H9 (cell line): ENCODE measurements around the gene NDUFV2. TPM values are rescaled to one million over a fixed set of nuclear protein-coding genes. Genes with fewer than 3 reads are reported as not detected.
A peak's percentile ranks its signal among the peaks of the same experiment; 100 is the strongest.

Experiments used
- DNase-seq: peaks from one replicate; pipeline ENCODE4 v3.0.0-alpha.2; 2017
- H2AFZ ChIP-seq: one replicate; pipeline ENCODE4 v1.6.1; 2013; ENCODE audit warnings: mild to moderate bottlenecking, low read length, control low read depth, moderate library complexity
- H2AK5ac ChIP-seq: 2 replicates; pipeline ENCODE4 v1.6.1; 2013; ENCODE audit warnings: low read length, control low read depth, mixed read lengths; ENCODE audit not compliant: insufficient read length
- H2BK120ac ChIP-seq: one replicate; pipeline ENCODE4 v1.6.1; 2013; ENCODE audit warnings: low read depth, mild to moderate bottlenecking, low read length, control low read depth, inconsistent platforms; ENCODE audit not compliant: poor library complexity, severe bottlenecking
- H2BK12ac ChIP-seq: 2 replicates; pipeline ENCODE4 v1.6.1; 2013; ENCODE audit warnings: low read length, control low read depth, mixed read lengths, low read depth; ENCODE audit not compliant: insufficient read length
- H2BK15ac ChIP-seq: 2 replicates; pipeline ENCODE4 v1.6.1; 2013; ENCODE audit warnings: low read depth, low read length, control low read depth
- H2BK20ac ChIP-seq: one replicate; pipeline ENCODE4 v1.6.1; 2013; ENCODE audit warnings: low read depth, mild to moderate bottlenecking, low read length, control low read depth, inconsistent platforms; ENCODE audit not compliant: poor library complexity, severe bottlenecking
- H2BK5ac ChIP-seq: 2 replicates; pipeline ENCODE4 v1.6.1; 2013; ENCODE audit warnings: low read length, control low read depth, mixed read lengths; ENCODE audit not compliant: insufficient read length
- H3K14ac ChIP-seq: 2 replicates; pipeline ENCODE4 v1.6.1; 2013; ENCODE audit warnings: low read length, control low read depth; ENCODE audit not compliant: insufficient read depth
- H3K18ac ChIP-seq: 2 replicates; pipeline ENCODE4 v1.6.1; 2013; ENCODE audit warnings: low read depth, mild to moderate bottlenecking, mixed read lengths, low read length, control low read depth; ENCODE audit not compliant: insufficient read length
- H3K23ac ChIP-seq: 2 replicates; pipeline ENCODE4 v1.6.1; 2013; ENCODE audit warnings: low read length, control low read depth, mixed read lengths, low read depth; ENCODE audit not compliant: insufficient read length
- H3K23me2 ChIP-seq: 2 replicates; pipeline ENCODE4 v1.6.1; 2013; ENCODE audit warnings: low read depth, mild to moderate bottlenecking, mixed read lengths, low read length, control low read depth; ENCODE audit not compliant: insufficient read length, poor library complexity, severe bottlenecking
- H3K27ac ChIP-seq: 2 replicates; pipeline ENCODE4 v1.5.1; 2013; ENCODE audit warnings: low read length, control low read depth, mixed read lengths, low read depth; ENCODE audit not compliant: insufficient read length
- H3K27me3 ChIP-seq: 2 replicates; pipeline ENCODE4 v1.6.1; 2013; ENCODE audit warnings: low read length, control low read depth, inconsistent platforms; ENCODE audit not compliant: insufficient read depth
- H3K4ac ChIP-seq: 2 replicates; pipeline ENCODE4 v1.6.1; 2013; ENCODE audit warnings: low read depth, mild to moderate bottlenecking, control low read depth, inconsistent platforms, low read length, moderate library complexity
- H3K4me1 ChIP-seq: 2 replicates; pipeline ENCODE4 v1.6.1; 2013; ENCODE audit warnings: low read length, control low read depth, inconsistent platforms; ENCODE audit not compliant: insufficient read depth
- H3K4me2 ChIP-seq: 2 replicates; pipeline ENCODE4 v1.6.1; 2013; ENCODE audit warnings: low read length, control low read depth, mixed read lengths; ENCODE audit not compliant: insufficient read length, insufficient read depth
- H3K56ac ChIP-seq: 2 replicates; pipeline ENCODE4 v1.6.1; 2013; ENCODE audit warnings: low read depth, mild to moderate bottlenecking, mixed read lengths, low read length, control low read depth; ENCODE audit not compliant: insufficient read length
- H3K79me1 ChIP-seq: 2 replicates; pipeline ENCODE4 v1.6.1; 2013; ENCODE audit warnings: low read depth, mild to moderate bottlenecking, moderate library complexity, low read length, control low read depth, inconsistent platforms; ENCODE audit not compliant: insufficient read depth, poor library complexity, severe bottlenecking
- H3K79me2 ChIP-seq: 2 replicates; pipeline ENCODE4 v1.6.1; 2013; ENCODE audit warnings: low read length, control low read depth, inconsistent platforms; ENCODE audit not compliant: insufficient read depth
- H3K9ac ChIP-seq: 2 replicates; pipeline ENCODE4 v1.6.1; 2013; ENCODE audit warnings: low read length, control low read depth, mixed read lengths; ENCODE audit not compliant: insufficient read length; ENCODE audit errors: extremely low read depth
- H3K9me3 ChIP-seq: one replicate; pipeline ENCODE4 v1.6.1; 2013; ENCODE audit warnings: low read depth, low read length, inconsistent platforms; ENCODE audit not compliant: control insufficient read depth
- H3T11ph ChIP-seq: one replicate; pipeline ENCODE4 v1.6.1; 2013; ENCODE audit warnings: mild to moderate bottlenecking, low read length, control low read depth, inconsistent platforms
- H4K20me1 ChIP-seq: one replicate; pipeline ENCODE4 v1.6.1; 2013; ENCODE audit not compliant: control insufficient read depth, insufficient read length, insufficient read depth
- H4K5ac ChIP-seq: 2 replicates; pipeline ENCODE4 v1.6.1; 2013; ENCODE audit warnings: low read depth, mild to moderate bottlenecking, mixed read lengths, low read length, control low read depth; ENCODE audit not compliant: insufficient read length
- H4K8ac ChIP-seq: replicated peaks from 2 replicates; pipeline ENCODE4 v1.6.1; 2013; ENCODE audit warnings: low read length, control low read depth, mixed read lengths, low read depth; ENCODE audit not compliant: insufficient read length
- H4K91ac ChIP-seq: 2 replicates; pipeline ENCODE4 v1.6.1; 2013; ENCODE audit warnings: low read depth, mild to moderate bottlenecking, moderate library complexity, mixed read lengths, low read length, control low read depth; ENCODE audit not compliant: insufficient read length
- H3K27ac Mint-ChIP-seq, 3 experiments: 2 replicates in 2 of 3; 3 replicates in 1 of 3; pipeline ENCODE4 v1.8.0; 2020 to 2021; ENCODE audit warnings: mixed read lengths in 3 of 3, mild to moderate bottlenecking in 1 of 3, moderate library complexity in 1 of 3
- H3K27me3 Mint-ChIP-seq: 2 replicates; pipeline ENCODE4 v1.8.0; 2021; ENCODE audit warnings: low read depth, mild to moderate bottlenecking, moderate library complexity, mixed read lengths
- H3K36me3 Mint-ChIP-seq, 3 experiments: 2 replicates in 2 of 3; 3 replicates in 1 of 3; pipeline ENCODE4 v1.8.0; 2020 to 2021; ENCODE audit warnings: low read depth in 3 of 3, mixed read lengths in 3 of 3; ENCODE audit not compliant: insufficient read depth in 1 of 3
- H3K4me1 Mint-ChIP-seq, 2 experiments: 2 replicates each; pipeline ENCODE4 v1.8.0; 2020; ENCODE audit warnings: mixed read lengths in 2 of 2
- H3K4me3 Mint-ChIP-seq, 2 experiments: 2 replicates in 1 of 2; 3 replicates in 1 of 2; pipeline ENCODE4 v1.8.0; 2020 to 2021; ENCODE audit warnings: mild to moderate bottlenecking in 2 of 2, mixed read lengths in 2 of 2, moderate library complexity in 1 of 2
- H3K9me3 Mint-ChIP-seq, 2 experiments: 2 replicates in 1 of 2; 3 replicates in 1 of 2; pipeline ENCODE4 v1.8.0; 2020; ENCODE audit warnings: mild to moderate bottlenecking in 2 of 2, mixed read lengths in 2 of 2, moderate library complexity in 1 of 2
- CTCF ChIP-seq: fragments of 200-600 bp; sonication (generic); conservative IDR thresholded peaks from 3 replicates; pipeline ENCODE4 v1.8.0; 2021; ENCODE audit warnings: antibody characterized with exemption, mild to moderate bottlenecking
- WGBS: extraction: QIAGEN DNeasy Blood & Tissue Kit; methylation state at CpG from one replicate; pipeline ENCODE4 v1.1.7; 2013; ENCODE audit warnings: missing lambda C conversion rate, low lambda C conversion rate, mixed read lengths; ENCODE audit not compliant: insufficient read length; ENCODE audit errors: extremely low coverage; 5-methylcytosine and 5-hydroxymethylcytosine counted together
- total RNA-seq: library from RNA; stranded (reverse); gene quantifications from 2 replicates; pipeline ENCODE4 v1.2.1, GENCODE V29; 2021

Gene NDUFV2
- total RNA-seq, 1 experiment from 2014 or later = 206 TPM

- no peak overlapping the region for H3K4ac ChIP-seq
- no peak for DNase-seq
- H3K23me2 ChIP-seq = no peaks in the 10 kb centered on the region
- H4K91ac ChIP-seq = no peak overlapping the region
- H3K14ac ChIP-seq = no peak overlapping the region
- Mint-ChIP-seq H3K9me3 (no peaks in the 10 kb centered on the region), H3K4me1 (peaks cover 34 to 50% of the 10 kb centered on the region in 2 experiments), H3K36me3 (no peaks in the 10 kb centered on the region), H3K4me3 (peak overlapping the region in 1 of 2 experiments; percentile 36; a peak in 2 of 5 replicates), H3K27me3 (no peaks in the 10 kb centered on the region), H3K27ac (peak overlapping the region; percentile 3 to 91 (median 83); a peak in 6 of 7 replicates)
- peak overlapping the region; percentile 18 for H2BK12ac ChIP-seq
- no peak overlapping the region for H2BK20ac ChIP-seq
- no peaks in the 10 kb centered on the region for H4K20me1 ChIP-seq
- H3K9me3 ChIP-seq = no peaks in the 10 kb centered on the region
- H3K79me2 ChIP-seq = no peaks in the 10 kb centered on the region
- H3T11ph ChIP-seq = no peak overlapping the region
- no peak overlapping the region for H3K27ac ChIP-seq
- no peak overlapping the region for H2BK5ac ChIP-seq
- H3K9ac ChIP-seq = no peak overlapping the region
- H3K18ac ChIP-seq = no peak overlapping the region
- no peaks in the 10 kb centered on the region for H3K79me1 ChIP-seq
- no peaks in the 10 kb centered on the region for H3K27me3 ChIP-seq
- peak overlapping the region; percentile 66 for H2AFZ ChIP-seq
- no peak overlapping the region for H4K8ac ChIP-seq
- H2AK5ac ChIP-seq = no peak overlapping the region
- H4K5ac ChIP-seq = no peak overlapping the region
- peaks cover 7% of the 10 kb centered on the region; the same call in 1 of the 2 replicates for H3K4me1 ChIP-seq
- no peak overlapping the region for H3K56ac ChIP-seq
- no peak overlapping the region for H3K4me2 ChIP-seq
- no peak overlapping the region for H3K23ac ChIP-seq
- WGBS = no CpG with 5 or more reads among the region's 2 CpGs
- H2BK15ac ChIP-seq = no peak overlapping the region
- H2BK120ac ChIP-seq = no peak overlapping the region
- TF ChIP-seq CTCF = no peak
These were observed 5.2 kb upstream of the NDUFV2 start for GRCh38 chr18:9097349-9097748.
